Stimulated activated CD4-positive, alpha-beta T cell treated with anti-CD3 and anti-CD28 coated beads, TNF-alpha, amount 100 ng/mL, for 1 hour (primary cell): ENCODE results near the gene TRIM62.

Experiments
- DNase-seq, 3 donors: peaks; one replicate each; pipeline ENCODE4 v3.0.0-alpha.2; 2020; ENCODE audit warnings: low read depth in 3 of 3, low spot score in 1 of 3

TRIM62 gene

DNA sequence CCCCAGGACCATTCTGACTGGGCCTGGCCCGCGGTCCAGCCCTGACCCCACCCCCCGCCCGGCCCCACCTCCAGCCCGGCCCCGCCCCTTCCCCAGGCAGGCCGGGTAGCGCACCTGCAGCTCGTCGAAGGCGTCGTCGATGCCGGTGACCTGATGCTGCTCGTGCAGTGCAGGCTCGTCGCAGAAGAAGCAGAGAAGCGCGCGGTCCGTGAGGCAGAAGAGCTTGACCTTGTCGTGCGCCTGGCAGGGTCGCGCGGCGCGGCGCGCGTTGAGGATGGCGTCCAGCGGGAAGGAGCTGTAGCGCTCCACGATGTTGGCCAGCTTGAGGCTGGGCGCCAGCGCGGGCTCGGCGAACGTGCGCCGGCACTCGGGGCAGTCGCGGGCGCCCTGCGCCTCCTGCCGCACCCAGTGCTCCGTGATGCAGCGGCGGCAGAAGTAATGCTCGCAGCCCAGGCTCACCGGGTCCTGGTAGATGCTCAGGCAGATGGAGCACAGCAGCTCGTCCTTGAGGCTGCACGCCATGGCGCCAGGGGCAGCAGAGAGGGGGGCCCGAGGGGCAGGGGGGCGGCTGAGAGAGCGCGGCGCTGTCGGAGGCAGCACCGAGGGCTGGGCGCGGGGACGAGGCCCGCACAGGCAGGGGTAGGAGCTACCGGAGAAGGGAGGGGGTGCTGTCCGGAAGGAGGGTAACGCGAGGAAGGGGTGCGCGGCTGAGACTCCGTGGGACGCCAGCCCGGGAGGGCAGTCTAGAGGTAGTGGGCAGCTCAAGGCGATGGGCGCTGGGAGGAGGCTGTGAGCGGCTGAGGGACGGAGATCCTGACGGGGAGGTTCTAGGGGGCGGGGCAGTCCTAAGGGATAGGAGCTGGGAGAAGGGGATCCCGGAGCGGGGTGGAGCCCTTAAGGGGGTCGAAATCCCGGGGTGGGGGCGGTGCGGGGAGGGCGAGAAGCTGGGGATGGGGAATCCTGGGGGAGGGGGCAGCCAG is 642 bp downstream of the TRIM62 start:
- peak in 2 of 3 donors; percentile 51 to 66 for DNase-seq

DNA sequence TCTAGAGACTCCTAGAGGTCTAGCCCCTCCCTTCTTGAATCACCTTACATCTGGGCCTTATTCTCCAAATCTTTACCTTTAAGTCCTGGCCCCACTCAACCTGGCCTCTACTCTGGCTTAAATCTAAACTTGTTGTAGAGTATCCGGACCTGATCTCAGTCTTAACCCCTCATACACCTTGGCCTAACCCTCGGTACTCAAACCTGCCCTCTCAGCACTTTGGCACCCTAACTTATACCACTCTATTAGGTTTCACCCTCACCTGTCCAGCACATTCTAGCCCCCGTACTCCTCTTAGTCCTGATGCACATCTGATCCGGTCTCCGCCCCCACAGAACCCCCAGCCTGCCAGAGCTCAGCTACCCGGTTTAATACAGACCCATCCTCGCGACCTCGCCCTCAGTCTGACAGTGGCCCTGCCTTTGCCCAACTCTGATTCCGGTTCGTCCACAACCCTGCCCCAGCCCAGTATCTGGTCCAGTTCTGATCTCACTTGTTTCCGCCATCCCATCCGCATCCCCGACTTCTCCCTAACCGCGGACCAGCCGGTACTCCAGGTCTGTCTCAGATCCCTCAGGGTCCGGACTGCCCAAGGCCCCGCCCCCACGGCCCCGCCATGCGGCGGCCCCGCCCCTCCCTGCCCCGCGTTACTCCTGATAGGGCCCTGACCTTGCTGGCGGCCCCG is 1.5 kb downstream of the TRIM62 start:
- peak in 1 of 3 donors; percentile 60 for DNase-seq

DNA sequence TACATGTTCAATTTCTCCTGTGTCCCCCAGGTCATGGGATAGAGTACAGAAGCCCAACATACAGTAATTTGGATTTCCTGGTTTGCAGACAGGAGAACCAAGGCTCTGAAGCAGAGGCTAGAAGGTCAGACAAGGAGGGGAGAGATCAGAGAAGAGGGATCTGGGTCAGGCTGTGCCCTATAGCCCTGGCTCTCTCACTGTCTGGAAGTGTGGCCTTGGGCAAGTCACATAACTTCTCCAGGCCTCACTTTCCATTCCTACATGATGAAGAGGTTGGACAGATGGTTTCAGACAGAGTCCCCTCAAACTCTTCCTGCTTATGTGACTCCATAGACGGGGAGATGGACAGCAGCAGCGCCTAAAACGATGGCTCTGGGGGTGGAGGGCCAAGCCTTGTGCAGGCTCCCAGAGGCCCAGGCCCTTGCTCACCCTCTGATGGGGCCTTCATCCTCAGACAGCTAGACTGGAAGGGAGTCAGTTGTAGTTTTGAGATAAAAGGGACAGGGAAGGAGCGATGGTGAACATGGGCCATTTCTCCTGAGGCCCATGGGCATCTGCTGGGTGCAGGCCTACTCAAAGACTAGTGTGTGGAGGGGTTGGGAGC is 2.9 kb downstream of the TRIM62 start:
- no peak for DNase-seq

DNA sequence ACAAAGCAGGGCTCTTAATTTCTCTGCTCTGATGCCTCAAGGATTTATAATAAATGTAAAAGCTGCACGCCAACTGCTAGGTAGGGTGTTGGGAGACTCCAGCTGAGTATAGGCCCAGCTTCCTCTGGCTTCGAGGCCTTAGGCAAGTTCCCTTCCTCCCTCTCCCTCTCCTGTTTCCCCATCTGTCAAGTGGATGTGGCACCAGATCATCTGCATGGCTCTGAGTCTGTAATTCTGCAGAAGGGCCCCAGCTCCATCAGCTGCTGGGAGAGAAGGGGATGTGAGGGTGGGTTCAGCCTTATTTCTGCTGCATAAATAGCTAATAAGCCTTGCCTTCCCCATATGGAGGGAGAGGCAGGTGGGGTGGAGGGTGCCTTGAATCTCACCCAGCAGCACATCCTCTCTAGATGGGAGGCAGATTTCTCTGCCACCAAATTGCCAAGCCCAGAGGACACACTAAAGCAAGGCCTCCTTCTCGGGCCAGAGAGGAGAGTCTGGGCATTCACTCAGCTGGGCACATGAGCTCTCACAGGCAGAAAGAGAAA is 3.8 kb downstream of the TRIM62 start:
- DNase-seq = no peak

DNA sequence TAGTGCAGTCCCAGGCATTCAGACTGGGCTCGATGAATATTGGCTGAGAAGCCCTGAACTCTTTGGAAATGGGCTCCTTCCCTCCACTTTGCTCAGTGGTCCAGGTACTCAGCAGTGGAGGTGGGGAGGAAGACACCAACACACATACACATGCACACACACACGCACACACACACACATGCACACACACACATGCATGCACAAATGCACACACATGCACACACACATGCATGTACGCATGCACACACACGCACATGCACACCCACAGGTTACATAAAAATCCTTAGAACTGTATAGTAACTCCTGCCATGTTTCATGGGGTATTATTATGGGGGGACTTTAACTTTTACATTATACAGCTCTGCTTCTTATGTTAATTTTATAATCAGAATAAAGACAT is 5.0 kb downstream of the TRIM62 start:
- no peak for DNase-seq

DNA sequence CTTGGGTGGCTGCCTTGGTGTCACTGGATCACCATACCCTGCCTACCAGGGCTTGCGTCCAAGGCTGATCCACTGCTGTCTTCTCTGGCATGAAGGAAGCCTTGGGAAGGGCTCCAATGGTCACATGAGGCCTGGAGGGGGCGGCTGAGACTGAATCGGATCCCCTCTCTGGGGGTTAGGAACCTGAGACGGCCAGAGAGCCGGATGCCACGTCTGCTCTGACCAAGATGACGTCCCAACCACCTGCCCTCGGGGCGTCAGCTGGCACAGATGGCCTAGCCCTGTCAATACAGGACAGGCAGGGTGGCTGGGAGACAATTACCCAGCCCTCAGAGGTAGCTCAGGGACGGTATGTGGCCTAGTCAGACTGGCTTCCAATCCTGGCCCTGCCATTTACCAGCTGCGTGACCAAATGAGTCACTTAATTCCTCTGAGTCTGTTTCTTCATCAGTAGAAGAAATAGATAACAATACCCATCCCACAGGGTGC is 5.4 kb downstream of the TRIM62 start:
- no peak for DNase-seq

DNA sequence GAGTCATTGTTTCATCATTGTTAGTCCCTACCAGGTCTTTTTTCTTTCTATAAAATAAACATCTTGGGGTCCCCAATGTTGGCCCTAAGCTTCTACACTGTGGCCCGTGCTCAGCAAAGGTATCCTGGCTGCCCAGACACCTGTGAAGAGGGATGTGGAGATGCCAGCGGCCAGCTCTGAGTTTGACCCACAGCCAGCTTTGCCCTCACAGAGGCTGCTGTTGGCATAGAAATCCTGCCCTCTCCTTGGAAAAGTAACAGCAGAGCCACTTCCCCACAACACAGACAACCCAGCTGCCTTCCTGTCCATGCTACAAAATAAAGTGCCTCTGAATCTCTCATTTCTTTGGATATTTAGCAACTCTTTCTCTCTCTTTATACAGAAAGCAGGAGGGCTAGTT is 6.0 kb downstream of the TRIM62 start:
- no peak for DNase-seq

DNA sequence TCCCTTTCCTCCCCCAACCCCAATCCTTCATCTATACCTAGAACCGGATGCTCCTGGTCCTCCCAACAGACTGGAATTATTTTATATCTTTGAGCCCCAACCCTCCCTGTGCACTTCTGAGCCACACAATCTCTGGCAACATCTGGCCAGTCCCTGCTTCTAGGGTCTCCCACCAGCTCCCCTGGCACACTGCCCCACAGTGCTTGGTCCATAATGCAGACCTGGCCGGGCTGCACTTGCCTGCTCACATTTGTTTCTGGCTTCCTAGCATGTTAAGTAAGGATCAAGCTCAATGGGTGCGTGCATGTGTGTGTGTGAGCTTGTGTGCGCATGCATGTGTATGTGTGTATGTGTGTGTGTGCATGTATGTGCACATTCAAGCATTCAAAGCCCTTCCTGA is 8.8 kb downstream of the TRIM62 start:
- no peak for DNase-seq

DNA sequence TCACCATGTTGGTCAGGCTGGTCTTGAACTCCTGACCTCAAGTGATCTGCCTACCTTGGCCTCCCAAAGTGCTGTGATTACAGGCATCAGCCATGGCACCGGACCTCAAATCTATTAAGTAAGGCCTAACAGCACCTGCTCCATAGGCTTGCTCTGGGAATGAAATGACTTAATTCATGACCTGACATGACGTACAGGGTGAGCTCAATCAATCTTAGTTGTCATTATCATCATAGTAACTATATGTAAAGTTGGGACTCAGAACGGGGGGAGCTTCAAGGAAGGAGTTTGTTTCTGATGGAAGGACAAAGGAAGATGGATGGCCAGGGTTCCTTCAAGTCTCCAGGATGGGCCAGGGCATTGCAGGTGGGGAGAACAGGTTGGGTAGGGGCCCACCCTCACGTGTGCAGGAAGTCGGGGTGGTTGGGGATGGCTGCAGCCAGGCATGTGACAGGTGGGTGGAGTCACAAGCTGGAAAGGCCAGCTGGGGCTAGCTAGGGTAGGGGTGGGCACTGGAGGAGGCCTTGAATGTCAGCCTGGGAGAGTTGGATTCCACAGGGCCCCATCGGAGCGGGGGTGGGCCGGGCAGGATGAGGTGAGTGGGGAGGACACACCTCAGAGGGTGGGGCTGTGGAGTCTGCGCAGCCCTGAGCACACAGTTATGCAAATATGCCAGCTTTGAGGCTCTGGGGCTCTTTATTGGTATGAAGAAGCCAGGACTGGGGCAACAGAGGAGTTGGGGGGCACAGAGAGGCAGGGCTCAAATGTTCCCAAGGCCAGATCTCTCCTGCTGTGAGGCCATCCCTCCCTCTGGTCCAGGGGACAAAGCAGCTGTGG is 9.6 kb downstream of the TRIM62 start:
- no peak for DNase-seq

DNA sequence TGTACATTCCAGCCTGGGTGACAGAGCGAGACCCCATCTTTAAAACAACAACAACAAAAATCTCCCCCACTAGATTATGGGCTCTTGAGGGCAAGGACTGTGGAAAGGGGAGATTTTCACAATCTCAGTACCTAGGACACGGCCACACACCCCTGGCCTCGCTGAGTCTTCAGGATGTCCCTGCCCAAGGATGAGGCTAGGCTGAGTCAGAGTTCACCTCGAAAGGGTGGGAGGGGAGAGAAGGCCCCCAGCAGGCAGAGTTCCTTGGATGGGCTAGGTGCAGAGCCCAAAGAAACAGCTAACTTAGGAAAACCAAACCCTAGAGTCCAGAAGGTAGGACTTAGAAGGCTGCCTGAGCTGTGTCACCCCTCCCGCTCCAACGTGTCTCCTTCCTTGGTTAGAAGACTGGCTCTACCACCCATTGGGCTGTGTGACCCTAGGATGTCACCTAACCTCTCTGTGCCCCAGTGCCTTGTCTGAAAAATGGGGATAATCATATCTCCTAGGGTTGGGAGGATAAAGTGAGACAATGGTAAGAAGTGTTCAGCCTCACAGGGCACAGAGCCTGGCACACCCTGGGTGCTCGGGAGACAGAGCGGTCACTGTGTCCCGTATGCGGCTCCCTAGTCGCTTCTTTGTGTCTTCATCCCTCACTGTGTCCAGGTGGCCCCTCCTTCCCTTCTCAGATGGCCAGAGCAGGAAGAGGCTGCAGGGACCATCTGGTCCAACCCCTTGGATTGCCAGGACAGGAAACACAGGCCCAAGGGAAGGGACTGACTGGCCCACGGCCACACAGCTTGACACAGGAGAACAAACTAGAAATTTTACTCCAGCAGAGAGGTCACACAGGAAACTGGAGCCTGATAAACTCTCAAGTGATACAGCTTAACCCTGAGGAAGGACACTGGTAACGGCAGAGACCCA is 11.2 kb downstream of the TRIM62 start:
- DNase-seq = no peak

DNA sequence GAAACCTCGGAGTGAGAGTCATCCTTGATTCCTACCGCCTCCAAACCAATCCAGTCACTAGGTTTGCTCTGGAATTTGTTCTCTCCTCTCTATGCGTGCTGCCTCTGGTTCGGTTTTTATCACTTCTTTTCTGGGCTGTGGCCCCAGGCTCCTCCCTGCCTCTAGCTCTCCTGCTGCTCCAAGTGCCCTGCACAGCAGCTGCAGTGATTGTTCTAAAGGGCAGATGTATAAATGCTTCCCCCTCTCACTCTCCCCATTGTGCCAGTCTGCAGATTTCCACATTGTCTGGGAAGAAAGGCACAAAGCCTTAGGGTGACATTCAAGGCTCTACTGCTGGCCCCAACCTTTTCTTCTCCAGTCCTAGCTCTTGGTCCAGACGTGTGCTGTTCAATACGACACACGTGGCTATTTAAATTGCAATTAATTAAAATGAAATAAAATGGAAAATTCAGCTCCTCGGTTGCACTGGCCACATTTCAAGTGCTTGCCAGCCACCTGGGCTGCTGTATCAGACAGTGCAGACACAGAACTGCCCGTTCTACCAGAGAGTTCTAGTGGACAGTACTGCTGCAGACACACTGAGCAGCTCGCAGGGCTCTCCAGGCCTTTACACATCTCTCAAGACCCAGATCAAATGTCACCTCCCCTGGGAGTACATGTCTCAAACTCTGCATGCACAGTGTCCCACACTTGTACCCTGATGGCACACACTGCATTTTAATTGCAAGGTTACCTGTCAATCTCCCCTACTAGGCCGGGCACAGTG is 12.4 kb downstream of the TRIM62 start:
- no peak for DNase-seq

DNA sequence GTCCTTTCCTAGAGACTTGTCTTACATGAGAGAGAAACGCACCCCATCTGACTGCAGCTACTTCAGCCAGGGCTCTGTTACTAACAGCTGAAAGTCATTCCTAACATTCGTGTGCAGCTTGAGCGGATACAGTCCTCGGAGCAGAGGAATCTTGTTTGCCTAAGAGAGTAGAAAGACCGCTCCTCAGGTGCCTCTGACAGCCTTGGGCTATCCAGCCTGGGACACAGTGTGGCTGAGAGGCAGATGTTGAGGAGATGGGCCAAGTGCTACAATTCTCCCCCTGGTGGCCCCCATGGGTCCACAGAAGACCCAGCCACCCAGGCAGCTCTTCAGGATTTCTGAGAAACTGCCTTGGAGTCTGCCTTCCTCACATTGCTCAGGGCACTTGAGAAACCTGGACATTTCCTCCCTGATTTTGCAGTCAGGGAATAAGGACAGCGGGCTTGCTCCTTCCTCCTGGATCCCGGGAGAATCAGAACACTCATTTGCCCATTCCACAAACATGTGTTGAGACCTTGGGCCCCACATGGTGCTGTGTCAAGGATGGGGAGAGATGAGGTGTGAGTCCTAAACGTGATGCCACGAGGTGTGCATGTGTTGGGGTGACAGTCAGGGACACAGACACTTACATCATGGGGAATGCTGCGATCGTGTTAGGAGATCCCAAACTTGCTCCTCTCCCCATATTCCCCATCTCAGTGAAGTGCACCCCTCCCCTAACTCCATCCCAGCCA is 13.1 kb downstream of the TRIM62 start:
- no peak for DNase-seq

DNA sequence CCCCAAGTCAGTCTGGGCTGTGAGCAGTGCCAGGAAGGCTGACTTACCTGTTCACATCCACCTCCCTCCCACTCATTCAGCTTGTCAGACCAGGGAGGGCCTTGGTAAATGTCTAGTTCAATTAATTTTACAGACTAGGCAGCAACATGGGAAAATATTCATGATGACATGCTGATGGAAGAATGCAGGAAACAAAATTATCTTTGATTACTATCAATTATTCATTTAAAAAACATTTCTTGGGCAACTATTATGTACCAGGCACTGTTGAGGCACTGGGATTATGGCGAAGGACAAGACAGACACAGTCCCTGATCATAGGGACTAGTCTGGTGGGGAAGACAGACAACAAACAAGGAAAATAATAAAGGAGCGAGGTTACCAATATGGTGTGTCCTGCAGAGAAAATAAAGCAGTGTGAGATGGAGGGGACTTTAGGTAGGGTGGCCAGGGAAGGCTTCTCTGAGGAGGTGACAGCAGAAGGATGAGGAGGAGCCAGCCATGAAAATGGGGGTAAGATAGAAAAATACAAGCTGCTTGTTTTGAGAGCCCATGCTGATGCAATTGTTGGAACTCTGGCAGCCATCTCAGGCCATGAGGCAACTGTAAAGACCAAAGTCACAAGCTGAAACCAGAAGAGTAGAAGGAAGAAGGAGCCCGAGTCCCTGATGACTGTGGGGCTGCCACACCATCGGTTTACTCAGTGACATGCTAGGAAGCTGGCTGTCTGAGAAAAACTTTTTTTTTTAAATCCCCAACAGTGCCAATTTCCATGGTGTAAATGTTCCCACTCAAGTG is 14.0 kb downstream of the TRIM62 start:
- DNase-seq = no peak

DNA sequence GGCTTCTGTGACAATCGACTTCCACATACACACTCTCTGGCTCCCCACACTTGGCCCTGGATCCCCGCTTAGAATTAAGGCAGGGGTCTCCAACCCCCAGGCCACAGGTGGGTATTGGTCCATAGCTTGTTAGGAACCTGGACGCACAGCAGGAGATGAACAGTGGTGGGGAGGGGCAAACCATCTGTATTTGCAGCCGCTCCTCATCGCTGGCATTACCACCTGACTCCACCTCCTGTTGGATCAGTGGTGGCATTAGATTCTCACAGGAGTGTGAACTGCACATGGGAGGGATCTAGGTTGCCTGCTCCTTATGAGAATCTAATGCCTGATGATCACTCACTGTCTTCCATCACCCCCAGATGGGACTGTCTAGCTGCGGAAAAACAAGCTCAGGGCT is 16.0 kb downstream of the TRIM62 start:
- no peak for DNase-seq

DNA sequence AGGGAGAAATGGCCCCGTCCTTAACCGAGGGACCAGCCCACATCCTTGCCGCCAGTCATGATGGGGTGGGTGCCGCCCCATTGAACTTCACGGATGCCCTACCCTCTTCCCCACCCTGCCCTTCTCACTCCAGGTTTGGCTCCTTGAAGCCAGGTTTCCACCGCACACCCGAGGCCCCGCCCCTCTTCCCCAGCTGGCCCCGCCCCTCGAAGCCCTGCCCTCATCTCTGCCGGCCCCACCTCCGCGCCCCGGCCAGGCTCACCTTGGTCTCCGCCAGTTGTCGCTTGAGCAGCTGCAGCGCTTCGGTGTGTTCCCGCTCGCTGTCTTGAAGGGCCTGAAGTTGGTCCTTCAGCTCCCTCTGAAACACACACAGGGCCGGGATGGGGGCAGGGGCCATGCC is 16.6 kb downstream of the TRIM62 start:
- no peak for DNase-seq

DNA sequence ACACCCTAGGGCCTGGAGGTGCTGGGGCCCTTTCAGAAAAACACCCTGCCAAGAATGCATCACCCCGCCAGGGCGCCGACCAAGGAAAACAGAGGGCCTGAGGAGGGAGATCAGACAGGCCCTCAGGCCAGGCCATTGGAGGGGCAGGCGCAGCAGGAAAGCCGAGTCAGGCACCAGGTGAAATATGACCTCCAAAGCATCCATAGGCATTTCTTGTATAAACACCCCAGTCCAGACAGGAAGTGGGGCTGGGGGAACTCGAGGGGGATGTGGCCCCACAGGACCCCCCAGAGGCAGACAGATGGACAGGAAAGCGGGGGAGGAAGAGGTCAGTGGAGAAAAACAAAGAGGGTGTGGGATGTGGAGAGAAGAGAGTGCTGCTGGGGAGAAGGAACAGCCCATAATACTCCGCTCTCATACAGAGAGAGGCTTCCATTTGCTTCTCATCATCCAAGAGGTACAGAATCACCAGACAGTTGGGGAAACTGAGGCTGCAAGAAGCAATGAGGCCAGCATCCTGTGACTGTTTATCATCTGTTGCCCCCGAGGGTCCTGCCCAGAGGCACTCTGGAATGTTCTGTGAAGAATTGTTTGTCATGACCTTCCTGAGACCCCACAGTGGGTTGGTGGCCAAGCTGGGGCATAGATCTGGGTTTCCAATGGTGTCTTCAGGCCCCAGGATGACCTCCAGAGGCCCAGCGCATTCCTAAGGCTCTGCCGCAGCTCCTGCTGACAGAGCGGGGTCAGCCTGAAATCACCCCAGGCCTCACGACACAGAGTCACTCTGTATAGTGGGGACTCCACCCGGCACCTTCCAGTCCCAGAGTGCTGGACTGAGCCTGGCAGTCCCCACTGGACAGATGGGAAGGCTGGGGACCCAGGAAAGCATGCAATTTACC is 18.0 kb downstream of the TRIM62 start:
- DNase-seq = no peak
